DMS79 (cell line): Measurements from ENCODE around the gene SLC25A48.
"Not testable (repeated sequence)": the region's sequence is repeated elsewhere in the genome, so short reads cannot be mapped to it uniquely, and the experiment has no call there.

Experiments used
- DNase-seq: peaks from one replicate; lab custom pipeline; 2025; lab: John Stamatoyannopoulos, UW

SLC25A48 gene

DNA sequence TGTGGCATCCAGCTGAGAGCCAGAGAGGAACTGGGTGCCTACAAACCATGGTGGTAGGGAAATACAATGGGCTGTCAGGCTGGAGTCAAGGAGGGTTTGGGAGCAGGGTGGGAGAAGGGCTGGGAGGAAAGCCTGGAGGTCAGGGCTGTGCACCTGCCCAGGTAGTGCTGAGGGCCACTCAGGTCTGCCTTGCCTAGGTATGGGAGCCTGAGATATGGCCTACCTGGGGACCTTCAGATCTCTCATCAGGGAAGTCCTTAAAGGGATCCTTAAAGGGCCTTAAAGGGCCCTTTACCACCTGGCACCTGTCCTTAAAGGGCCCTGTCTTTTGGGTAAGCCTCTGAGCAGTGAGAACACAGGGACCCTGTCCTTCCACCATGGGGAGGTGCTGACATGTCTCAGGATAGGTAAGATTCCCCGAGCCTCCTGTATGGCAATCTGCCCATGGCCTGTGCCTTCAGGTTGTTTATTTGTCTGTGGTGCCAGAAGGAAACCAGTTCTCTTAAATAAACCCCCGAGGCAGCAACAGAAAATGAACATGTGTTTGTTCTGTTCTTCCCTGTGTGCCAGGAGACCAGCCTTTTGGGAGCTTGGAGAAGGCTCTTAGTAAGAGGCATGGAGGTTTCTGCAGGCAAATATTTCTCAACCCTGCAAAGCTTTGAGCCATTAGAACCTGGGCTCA, 23.3 kb downstream of the SLC25A48 start:
- no peak for DNase-seq

DNA sequence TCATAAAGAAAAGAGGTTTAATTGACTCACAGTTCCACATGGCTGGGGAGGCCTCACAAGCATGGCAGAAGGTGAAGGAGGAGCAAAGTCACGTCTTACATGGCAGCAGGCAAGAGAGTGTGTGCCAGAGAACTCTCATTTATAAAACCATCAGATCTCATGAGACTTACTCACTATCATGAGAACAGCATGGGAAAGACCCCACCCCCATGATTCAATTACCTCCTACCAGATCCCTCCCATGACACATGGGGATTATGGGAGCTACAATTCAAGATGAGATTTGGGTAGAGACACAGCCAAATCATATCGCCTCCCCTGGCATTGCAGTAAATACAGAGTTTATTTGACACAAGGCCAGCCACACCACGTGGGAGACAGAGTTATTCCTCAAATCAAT, 24.7 kb downstream of the SLC25A48 start:
- DNase-seq = not testable (repeated sequence)

DNA sequence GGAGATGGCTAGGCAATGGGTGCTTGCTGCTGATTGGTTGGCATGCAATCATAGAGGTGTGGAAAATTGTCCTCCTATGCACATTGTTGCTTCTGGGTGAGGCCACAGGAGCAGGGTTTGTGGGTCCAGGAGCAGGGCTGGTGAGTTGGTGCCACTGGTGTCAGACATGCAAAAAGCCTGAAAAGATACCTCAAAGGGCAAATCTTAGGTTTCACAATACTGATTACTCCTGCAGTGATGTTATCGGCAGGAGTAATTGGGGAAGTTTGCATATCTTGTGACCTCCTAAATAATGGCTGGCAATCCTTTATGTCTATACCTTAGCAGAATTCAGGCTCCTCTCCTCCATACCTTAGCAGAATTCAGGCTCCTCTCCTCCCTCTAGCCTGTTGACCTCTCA, 25.2 kb downstream of the SLC25A48 start:
- DNase-seq = no peak

DNA sequence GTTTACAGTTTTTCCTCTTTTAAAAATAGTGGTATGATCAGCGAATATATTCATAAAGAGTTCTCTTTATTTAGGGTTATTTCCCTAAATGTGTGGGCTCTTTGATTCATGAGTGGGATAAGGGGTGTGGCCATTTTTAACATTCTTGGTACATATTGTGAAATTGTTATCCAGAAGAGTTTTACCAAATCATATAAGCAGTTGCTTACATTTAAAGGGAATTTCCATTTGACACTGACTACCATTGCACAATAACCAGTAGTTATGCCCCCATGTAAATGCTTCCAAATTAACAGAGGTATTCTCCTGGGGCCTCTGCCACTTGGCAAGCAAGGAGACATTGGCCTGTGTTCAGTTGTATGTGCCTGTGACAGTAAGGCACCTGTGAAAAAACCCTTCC, 27.2 kb downstream of the SLC25A48 start:
- no peak for DNase-seq

DNA sequence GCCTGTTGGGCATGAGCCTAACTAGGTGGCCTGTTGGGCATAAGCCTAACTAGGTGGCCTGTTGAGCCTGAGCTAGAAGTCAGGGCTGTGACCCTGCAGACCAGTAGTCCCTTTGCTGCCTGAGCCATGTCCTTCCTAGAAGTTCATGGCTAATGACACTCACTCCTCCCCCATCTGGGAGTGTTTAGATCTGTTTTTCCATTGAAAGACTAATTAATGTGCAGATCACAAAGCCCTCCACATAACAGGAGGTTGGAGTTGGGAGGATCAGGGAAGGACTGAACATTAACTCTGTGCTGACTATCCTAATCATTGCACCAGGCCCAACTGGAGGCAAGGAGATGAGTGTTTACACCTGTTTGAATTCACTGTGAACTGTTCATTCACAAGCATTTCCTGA, 27.6 kb downstream of the SLC25A48 start:
- DNase-seq = no peak

DNA sequence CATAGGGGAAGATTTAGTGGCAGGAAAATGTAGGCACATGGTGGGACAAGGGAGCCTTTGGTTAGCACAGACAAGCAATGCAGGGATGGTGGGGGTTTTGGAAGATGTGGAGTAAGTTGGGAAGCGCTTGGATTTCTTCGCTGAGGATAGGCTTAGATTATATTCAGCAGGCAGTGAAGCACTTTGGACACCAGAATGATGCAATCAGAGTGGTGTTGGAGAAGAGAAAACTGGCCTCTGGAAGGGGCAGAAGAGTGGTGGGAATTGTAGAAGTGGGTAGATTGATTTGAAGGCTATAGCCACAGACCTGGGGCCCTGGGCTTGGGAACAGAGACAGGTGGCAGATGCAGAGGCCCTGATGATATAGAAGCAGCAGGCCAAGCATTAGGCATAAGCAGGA, 28.3 kb downstream of the SLC25A48 start:
- no peak for DNase-seq

DNA sequence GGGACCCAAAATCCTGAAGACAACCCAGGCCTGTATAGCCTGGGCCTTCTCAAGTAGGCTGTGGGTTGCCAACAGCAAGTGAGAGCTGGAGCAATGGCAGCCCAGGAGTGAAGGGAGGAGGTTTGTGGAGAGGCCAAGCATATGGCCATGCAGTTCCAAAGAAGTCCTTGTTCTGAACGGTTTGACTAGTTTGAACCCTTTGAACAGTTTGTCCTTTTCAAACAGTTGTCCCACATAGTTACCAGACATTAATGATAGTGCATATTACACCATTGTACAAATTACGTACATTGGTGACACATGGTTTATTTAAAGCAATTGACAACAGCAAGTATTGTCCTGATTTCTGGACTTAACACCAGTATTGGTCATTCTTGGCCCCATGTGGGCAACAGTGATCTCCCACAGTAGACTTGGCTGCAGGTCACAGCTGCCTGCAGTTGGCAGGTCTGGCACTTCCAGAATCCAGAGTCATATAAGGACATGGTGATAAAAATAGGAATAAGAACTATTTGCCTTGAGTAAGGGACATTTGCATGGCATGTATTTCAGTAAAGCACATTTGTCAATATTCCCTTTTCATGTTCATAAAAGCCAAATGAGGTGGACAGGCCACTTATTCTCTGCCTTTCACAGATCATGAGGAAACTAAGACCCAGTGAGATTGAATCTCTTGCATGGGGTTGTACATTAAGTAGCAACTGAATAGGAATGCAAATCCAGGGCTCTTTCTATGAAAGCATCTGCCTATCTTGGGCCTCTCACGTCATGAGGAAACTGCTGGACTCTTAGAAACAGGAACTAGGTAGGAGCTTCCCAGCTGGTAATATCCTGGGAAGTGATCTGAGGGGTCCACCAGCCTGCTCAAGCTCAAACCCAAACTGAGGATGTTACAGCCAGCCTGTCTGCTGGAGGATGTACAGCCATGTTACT, 30.3 kb downstream of the SLC25A48 start:
- no peak for DNase-seq

DNA sequence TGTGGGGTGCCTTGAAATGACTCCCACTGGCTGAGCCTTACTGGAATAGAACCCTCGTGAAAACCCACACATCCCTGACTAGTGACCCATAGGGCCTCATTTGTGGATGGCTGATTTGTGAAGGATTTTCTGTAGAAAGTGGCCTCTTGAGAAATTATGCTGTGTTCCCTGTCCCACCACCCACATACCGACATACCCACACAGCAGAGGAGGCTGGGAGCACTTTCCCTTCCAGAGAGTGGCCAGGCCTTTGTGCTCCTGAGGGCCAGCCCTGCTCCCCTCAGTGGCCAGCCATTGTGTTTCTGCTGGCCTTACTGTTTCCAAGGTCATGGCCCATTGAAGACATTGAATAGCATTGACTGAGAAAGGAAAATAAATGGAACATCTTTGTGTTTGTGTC, 31.6 kb downstream of the SLC25A48 start:
- no peak for DNase-seq

DNA sequence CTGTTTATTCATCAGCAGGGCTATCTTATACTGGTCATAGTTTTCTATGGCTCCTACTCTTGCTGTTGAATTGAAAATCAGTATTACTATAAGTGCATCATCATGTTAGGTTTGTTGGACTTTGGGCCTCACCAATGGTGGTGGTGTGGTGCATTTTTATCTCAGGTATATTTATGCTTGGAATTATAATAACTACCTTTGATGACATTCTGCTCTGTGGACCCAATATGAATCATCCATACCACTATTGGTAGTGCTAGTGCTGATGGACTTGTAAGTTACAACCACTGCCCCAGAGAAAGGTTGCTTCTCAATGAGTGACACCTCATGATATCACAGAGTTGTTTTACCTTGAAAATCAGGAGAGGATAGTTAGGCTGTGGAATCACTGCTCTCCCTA, 33.1 kb downstream of the SLC25A48 start:
- no peak for DNase-seq

DNA sequence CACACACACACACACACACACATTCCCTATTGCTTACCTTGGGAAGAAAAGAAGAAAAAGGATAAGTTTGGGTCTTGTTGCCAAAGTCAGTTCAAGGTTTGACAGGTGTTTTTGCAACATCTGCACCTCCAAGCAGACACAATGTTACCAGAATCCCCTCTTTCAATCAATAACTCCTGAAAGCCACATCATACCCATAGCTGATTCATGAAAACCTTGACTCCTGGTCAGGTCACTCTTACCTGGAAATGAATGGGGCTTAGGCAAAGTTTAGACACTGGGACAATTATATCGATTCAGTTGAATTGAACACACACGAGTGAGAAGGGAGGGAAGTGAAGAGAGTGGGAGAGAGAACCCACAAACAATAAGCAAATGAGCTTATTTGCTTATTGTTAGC, 34.2 kb downstream of the SLC25A48 start:
- DNase-seq = no peak

DNA sequence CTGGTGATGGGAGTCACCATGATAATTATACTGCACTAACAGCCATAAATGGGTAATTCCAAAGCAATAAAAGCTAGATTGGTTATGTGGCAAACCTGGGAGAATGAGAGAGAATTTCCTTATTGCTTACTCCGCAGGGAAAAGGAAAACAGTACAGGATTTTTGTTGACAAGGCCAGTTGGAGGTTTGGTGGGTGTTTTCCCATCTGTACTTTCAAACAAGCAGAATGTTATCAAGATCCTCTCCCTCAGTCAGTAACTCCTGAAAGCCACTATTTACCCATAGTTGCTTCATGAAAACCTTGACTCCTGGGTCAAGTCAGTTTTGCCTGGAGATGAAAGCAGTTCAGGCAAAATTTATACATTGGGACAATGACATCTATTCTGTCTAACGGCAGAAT, 34.8 kb downstream of the SLC25A48 start:
- no peak for DNase-seq

DNA sequence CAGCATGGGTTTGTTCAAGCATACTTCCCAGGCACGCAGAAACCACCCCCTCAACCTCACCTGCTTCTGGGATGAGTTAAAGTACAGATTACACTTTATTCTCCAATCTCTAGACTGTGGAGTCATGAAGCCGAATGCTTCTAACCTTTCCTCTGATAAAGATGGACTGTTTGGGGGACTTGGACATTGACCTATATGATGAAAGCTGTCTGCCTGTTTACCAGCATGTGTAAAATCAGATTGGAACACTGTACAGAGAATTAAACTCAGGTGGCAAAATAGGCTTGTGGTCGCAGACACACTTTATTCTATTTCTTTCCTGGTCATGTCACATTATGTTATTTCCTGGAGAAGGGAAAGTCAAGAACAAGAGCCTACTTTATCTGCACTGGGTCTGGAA, 35.5 kb downstream of the SLC25A48 start:
- DNase-seq = no peak

DNA sequence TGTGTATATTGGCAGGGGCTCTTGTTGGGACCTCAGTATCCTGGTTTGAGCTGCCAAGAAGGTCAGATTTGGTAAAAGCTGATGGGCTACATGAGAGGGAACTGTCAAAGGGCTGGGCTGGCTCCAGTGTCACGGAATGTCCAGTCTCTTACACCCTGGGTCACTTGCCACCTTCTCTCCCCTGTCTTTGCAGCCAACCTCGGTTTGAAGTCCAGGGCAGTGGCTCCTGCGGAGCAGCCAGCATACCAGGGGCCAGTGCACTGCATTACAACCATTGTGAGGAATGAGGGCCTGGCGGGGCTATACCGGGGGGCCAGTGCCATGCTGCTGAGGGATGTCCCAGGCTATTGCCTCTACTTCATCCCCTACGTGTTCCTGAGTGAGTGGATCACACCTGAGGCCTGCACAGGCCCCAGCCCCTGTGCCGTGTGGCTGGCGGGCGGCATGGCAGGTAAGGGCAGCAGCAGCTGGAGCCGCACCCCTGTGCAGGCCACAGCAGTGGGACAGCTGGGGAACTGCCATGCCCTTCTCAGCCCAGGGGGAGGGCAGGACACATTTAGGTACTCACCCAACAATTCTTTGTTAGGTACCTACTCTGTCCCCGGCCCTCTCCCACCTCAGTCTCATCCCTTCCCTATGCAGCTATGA, 36.9 kb downstream of the SLC25A48 start:
- DNase-seq = no peak

DNA sequence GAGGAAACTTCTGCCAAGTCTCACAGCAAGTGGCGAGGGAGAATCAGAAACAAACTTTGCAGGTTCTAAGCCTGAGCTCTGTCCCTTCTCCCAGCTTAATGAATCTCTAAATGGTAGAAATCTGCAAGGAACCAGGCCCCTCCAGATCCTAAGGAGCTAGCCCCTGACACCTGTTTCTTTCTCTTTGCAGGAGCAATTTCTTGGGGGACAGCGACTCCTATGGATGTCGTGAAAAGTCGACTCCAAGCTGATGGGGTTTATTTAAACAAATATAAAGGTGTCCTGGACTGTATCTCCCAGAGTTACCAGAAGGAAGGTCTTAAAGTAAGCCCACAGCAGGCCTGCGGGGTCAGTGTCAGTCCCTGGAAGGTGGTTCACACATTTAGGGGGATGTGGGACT, 39.4 kb downstream of the SLC25A48 start:
- DNase-seq = no peak

DNA sequence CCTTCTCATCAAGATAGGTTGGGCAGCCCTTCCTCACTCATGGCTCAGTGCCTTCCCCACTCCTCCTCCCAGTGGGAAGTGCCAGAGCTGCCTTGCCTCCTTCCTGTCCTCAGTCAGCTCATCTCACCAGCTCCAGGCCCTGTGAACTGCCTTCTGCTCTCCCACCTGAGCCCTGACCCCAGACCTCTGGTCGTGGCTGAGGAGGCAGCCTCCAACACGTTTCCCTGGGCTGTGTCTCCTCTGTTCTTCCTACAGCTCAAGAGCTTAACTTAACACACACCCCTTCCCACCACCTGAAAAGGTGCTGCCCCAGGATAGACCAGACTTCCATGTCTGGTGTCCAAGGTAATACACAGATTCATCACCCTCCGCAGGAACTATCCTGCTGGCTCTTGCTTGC, 40.0 kb downstream of the SLC25A48 start:
- DNase-seq = no peak

DNA sequence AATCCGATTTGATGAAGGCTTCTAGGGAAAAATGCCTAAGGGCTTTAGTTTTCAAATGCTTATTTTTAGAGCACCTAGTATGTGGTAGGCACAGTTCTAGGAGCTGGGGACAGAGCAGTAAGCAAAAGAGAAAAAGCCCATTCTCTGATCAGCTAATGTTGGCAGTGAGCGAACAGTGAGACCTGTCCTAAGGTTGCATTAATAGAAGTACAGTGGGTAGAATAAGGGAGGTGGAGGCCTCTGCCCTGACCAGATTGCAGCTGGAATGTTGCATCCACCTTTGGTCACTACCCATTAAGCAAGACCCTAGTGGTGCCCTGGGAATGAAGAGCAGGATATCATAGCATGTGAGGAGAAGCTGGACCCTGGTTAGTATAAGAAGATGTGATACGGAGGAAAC, 41.1 kb downstream of the SLC25A48 start:
- no peak for DNase-seq

DNA sequence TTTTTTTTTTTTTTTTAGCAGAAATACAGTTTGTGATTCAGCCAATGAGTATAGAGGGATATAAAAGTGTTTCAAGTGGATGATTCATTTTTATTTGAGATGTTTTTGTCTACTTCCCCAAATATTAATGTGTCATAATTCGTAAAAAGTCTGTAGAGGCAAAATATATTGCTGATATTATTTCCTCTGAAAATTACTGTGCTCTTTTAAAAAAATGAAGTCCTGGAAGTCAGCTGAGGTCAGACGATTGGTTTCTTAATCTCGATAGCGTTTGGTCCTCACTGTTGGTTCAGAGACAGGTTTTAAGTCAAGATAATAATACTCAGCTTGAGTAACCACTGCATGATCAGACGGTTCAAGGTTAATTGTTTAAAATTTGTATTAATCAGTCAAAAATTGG, 41.7 kb downstream of the SLC25A48 start:
- no peak for DNase-seq

DNA sequence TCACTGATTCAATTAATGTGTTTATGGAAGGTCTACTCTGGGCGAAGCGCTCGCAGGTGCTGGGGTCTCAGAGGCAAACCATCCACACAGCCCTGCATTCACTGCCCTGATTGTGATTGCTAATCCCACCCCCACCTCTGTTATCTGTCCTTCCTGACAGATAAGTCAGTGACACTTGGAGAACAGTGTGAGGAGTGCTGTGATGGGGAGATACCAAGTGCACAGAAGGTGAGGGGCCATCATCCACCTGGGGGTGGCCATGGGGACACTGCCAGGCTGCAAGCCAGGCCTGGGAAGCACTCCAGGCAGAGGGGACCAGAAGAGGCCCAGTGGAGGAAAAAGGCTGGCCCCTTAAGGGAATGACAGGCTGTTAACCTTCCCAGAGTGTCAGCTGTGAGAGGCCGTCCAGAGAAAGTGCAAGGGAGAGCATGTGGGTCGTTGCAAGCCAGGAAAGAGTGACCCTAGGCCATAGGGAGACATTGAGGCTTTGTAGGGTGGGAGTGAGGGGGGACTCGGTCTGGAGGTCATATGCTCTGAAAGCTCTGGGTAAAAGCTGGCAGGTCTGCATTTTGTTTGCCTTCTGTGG, 43.2 kb downstream of the SLC25A48 start:
- DNase-seq = no peak

DNA sequence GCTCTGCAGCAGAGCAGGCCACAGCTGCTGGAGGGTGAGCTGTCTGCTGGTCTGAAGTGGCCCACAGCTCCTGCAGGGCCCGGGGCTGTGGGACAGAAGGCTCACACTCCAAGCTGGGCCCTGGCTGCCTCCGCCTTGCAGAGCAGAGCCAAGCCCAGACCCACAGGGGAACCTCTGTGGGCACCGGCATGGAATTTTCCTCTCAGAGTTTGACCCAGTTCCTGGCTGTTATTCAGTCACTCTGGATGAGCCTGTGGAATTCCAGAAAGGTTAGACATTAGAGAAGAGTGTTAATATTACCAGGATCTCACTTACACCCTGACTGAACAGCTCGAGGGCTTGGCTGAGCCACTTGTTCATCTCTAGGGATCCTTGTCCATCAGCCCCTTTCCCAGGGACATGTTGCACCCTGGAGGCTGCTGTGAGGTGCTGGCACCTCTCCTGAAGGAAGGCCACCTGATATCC, 43.7 kb downstream of the SLC25A48 start:
- no peak for DNase-seq

DNA sequence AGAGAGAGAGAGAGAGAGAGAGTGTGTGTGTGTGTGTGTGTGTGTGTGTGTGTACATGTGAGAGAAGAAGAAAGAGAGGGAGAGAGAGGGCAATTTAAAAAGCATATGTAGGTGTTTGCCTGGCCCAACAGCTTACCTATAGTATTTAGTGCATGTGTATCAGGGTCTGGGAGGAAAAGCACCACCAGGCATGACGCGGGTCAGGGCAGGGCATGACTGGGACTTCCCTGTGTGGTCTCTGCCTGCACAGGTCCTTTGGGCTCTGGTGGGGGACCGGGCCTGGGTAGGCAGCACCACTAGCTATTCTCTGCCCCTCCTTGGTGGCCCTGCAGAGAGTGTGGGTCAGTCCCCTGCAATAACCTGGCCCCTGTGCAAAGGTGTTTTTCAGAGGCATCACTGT, 45.1 kb downstream of the SLC25A48 start:
- no peak for DNase-seq

DNA sequence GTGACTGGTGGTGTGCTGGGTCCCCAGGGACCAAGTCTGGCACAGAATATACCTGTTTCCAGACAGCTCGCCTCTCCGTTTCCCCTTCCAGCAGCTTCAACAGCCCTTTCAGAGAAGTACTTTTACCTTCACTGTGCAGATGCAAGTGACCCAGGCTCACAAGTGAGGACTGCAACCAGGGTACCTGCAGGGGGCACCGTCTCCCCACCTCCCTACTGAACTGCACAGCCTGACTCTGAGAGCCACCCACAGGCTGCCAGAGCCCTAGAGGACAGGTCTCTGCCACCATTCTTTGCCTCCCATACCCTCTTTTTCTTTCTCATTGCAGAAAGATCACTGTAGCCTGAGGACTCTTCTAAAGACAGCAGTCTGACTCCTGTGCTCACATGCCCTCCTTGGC, 45.8 kb downstream of the SLC25A48 start:
- DNase-seq = no peak

DNA sequence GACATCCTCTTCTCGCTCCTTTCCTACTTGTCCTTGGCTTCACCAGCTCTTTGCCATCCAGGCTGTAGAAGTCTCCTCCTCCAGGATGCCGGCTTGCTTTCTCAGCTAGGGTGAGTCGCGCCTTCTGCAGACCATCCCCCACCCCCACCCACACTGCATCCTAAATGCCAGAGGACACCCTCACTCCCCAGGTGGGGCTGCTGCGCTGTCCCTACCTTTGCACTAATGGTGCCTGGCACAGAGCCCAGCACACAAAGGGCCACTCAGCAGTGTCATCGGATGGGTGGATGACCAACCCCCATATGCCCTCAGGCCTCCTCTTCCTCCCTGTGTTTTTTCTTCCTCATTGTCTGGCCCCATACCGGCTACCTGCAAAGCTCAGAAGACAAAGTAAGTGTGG, 46.3 kb downstream of the SLC25A48 start:
- no peak for DNase-seq

DNA sequence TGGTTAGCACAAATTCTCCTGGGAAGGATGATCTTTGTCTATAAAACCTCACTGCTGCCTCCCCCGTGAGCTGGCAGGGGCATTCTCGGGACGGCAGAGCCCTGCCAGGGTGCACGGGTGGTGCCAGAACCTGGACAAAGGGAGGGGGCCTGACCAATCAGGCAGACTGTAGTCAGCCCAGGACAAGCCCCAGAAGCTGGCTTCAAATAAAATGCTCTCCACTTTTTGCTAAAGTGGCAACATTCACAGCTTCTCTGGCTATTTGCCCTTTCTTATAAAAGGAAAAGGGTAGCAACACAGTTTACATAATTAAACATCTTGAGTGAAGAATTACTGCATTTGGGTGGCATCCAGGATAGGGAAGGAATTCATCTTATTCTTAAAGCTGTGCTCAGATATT, 46.8 kb downstream of the SLC25A48 start:
- no peak for DNase-seq
